Measurements from ENCODE around the gene DAPP1. TPM values are rescaled to one million over a fixed set of nuclear protein-coding genes. Genes with fewer than 3 reads are reported as not detected.

The DAPP1 gene
- total and polyA plus RNA-seq, 2 of the 8 experiments (the other 6 are each of a cell fraction or from before 2014, with no cell fraction given), result not detected

DNA sequence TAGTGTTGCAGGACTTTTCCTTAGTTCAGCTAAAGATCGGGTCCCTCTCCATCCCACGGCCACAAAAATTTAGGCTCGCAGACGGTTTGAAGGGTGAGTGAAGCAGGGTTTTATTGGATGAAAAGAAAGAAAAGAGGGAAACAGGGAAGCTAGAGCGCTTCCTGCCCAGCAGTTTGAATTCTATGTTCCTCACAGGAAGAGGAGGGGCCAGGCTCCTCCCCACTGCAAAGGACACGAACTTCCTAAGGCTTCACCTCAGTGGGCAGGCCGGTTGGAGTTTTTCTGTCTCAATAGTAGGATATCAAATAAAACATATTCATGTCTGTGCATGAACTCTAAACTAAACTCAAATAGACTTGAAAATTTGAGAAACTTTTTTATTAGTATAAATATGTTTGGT is 27.4 kb downstream of the DAPP1 start (continued):
- TF ChIP-seq, protein P1, sequence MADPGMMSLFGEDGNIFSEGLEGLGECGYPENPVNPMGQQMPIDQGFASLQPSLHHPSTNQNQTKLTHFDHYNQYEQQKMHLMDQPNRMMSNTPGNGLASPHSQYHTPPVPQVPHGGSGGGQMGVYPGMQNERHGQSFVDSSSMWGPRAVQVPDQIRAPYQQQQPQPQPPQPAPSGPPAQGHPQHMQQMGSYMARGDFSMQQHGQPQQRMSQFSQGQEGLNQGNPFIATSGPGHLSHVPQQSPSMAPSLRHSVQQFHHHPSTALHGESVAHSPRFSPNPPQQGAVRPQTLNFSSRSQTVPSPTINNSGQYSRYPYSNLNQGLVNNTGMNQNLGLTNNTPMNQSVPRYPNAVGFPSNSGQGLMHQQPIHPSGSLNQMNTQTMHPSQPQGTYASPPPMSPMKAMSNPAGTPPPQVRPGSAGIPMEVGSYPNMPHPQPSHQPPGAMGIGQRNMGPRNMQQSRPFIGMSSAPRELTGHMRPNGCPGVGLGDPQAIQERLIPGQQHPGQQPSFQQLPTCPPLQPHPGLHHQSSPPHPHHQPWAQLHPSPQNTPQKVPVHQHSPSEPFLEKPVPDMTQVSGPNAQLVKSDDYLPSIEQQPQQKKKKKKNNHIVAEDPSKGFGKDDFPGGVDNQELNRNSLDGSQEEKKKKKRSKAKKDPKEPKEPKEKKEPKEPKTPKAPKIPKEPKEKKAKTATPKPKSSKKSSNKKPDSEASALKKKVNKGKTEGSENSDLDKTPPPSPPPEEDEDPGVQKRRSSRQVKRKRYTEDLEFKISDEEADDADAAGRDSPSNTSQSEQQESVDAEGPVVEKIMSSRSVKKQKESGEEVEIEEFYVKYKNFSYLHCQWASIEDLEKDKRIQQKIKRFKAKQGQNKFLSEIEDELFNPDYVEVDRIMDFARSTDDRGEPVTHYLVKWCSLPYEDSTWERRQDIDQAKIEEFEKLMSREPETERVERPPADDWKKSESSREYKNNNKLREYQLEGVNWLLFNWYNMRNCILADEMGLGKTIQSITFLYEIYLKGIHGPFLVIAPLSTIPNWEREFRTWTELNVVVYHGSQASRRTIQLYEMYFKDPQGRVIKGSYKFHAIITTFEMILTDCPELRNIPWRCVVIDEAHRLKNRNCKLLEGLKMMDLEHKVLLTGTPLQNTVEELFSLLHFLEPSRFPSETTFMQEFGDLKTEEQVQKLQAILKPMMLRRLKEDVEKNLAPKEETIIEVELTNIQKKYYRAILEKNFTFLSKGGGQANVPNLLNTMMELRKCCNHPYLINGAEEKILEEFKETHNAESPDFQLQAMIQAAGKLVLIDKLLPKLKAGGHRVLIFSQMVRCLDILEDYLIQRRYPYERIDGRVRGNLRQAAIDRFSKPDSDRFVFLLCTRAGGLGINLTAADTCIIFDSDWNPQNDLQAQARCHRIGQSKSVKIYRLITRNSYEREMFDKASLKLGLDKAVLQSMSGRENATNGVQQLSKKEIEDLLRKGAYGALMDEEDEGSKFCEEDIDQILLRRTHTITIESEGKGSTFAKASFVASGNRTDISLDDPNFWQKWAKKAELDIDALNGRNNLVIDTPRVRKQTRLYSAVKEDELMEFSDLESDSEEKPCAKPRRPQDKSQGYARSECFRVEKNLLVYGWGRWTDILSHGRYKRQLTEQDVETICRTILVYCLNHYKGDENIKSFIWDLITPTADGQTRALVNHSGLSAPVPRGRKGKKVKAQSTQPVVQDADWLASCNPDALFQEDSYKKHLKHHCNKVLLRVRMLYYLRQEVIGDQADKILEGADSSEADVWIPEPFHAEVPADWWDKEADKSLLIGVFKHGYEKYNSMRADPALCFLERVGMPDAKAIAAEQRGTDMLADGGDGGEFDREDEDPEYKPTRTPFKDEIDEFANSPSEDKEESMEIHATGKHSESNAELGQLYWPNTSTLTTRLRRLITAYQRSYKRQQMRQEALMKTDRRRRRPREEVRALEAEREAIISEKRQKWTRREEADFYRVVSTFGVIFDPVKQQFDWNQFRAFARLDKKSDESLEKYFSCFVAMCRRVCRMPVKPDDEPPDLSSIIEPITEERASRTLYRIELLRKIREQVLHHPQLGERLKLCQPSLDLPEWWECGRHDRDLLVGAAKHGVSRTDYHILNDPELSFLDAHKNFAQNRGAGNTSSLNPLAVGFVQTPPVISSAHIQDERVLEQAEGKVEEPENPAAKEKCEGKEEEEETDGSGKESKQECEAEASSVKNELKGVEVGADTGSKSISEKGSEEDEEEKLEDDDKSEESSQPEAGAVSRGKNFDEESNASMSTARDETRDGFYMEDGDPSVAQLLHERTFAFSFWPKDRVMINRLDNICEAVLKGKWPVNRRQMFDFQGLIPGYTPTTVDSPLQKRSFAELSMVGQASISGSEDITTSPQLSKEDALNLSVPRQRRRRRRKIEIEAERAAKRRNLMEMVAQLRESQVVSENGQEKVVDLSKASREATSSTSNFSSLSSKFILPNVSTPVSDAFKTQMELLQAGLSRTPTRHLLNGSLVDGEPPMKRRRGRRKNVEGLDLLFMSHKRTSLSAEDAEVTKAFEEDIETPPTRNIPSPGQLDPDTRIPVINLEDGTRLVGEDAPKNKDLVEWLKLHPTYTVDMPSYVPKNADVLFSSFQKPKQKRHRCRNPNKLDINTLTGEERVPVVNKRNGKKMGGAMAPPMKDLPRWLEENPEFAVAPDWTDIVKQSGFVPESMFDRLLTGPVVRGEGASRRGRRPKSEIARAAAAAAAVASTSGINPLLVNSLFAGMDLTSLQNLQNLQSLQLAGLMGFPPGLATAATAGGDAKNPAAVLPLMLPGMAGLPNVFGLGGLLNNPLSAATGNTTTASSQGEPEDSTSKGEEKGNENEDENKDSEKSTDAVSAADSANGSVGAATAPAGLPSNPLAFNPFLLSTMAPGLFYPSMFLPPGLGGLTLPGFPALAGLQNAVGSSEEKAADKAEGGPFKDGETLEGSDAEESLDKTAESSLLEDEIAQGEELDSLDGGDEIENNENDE (IDR thresholded peaks at IDR 0.05; ENCODE audit: insufficient replicate concordance, low read length), result no peak
- TF ChIP-seq FOSL1 (IDR thresholded peaks at IDR 0.05; ENCODE audit: insufficient read depth, low read depth, low read length) (no peak), EP300 (IDR thresholded peaks at IDR 0.05; ENCODE audit: borderline replicate concordance in 1 of 2, low read depth in 2 of 2, low read length in 2 of 2) (no peak), GTF2F1 (IDR thresholded peaks at IDR 0.05; ENCODE audit: borderline replicate concordance, low read depth, low read length) (no peak)

Measured in H1 (cell line).